MCF 10A (cell line): ENCODE results near the gene DUOXA1. TPM values are rescaled to one million over a fixed set of nuclear protein-coding genes. Genes with fewer than 3 reads are reported as not detected.

ENCODE experiments used
- BruUV-seq: library from RNA; stranded (reverse); fragments of 400-500 nt; replicated peaks from 2 replicates; lab custom pipeline; 2021; lab: Mats Ljungman, UMichigan
- CTCF ChIA-PET: fragments of 300-600 bp; sonication (Branson Sonifier 250); formaldehyde crosslinking; extraction: SDS; loops from one replicate; lab custom pipeline; 2021; ENCODE audit warnings: antibody characterized with exemption, inconsistent platforms; lab: Yijun Ruan, JAX
- POLR2A ChIA-PET: fragments of 300-600, 350-650 bp; sonication (Branson Sonifier 250); formaldehyde crosslinking; extraction: SDS; loops from one replicate; lab custom pipeline; 2020; ENCODE audit warnings: antibody characterized with exemption, inconsistent platforms; lab: Yijun Ruan, JAX
- DNase-seq: peaks from one replicate; pipeline ENCODE4 v3.0.0-alpha.2; 2018; ENCODE audit not compliant: unreplicated experiment
- H3K27ac Mint-ChIP-seq: one replicate; pipeline ENCODE4 v1.8.0; 2022; ENCODE audit warnings: mild to moderate bottlenecking, low read depth, mixed read lengths; ENCODE audit not compliant: unreplicated experiment
- H3K27me3 Mint-ChIP-seq: one replicate; pipeline ENCODE4 v1.8.0; 2022; ENCODE audit warnings: mixed read lengths; ENCODE audit not compliant: insufficient read depth, unreplicated experiment
- H3K36me3 Mint-ChIP-seq: one replicate; pipeline ENCODE4 v1.8.0; 2022; ENCODE audit warnings: mild to moderate bottlenecking, moderate library complexity, mixed read lengths; ENCODE audit not compliant: insufficient read depth, unreplicated experiment
- H3K4me1 Mint-ChIP-seq: one replicate; pipeline ENCODE4 v1.8.0; 2022; ENCODE audit warnings: mixed read lengths; ENCODE audit not compliant: insufficient read depth, unreplicated experiment
- H3K4me3 Mint-ChIP-seq: one replicate; pipeline ENCODE4 v1.8.0; 2022; ENCODE audit warnings: mild to moderate bottlenecking, moderate library complexity, mixed read lengths; ENCODE audit not compliant: unreplicated experiment
- H3K9me3 Mint-ChIP-seq: one replicate; pipeline ENCODE4 v1.8.0; 2022; ENCODE audit warnings: mixed read lengths; ENCODE audit not compliant: unreplicated experiment
- CTCF ChIP-seq: fragments of 200-600 bp; IDR thresholded peaks from one replicate; pipeline ENCODE4 v1.8.0; 2022; ENCODE audit warnings: antibody characterized with exemption, mild to moderate bottlenecking; ENCODE audit not compliant: unreplicated experiment
- intact Hi-C: fragments of 100-400 bp; cut with micrococcal nuclease; formaldehyde crosslinking; loops from 2 replicates; pipeline ENCODE4 v1.14.1; 2022
- total RNA-seq: library from RNA; stranded (reverse); gene quantifications from 2 replicates; pipeline ENCODE4 v1.2.3, GENCODE V29; 2022

The DUOXA1 gene
- total RNA-seq, 1 experiment from 2014 or later, result 1.3 TPM

- intact Hi-C loops, result no loop called here
- TF ChIP-seq CTCF, result no peak
- H3K4me3 Mint-ChIP-seq, result no peak overlapping the region
- H3K27ac Mint-ChIP-seq, result no peak overlapping the region
- no peak for DNase-seq
- ChIA-PET POLR2A (no interaction called here), CTCF (interaction anchor here (0.6 to 1.6 kb wide), 2 partner anchors 25 to 170 kb away, joined by 5 to 6 read pairs; no protein-coding TSS in a partner anchor)
- peaks cover 8% of the 10 kb centered on the region for H3K4me1 Mint-ChIP-seq
- H3K9me3 Mint-ChIP-seq, result no peaks in the 10 kb centered on the region
- peaks cover 35% of the 10 kb centered on the region for H3K27me3 Mint-ChIP-seq
- BruUV-seq, result no TSS peak
- no peaks in the 10 kb centered on the region for H3K36me3 Mint-ChIP-seq
These were observed 36.7 kb downstream of the DUOXA1 start for GRCh38 chr15:45093013-45093412.

GRCh38 chr15:45091576-45091975, 38.1 kb downstream of the DUOXA1 start:
- no peak for DNase-seq
- H3K4me3 Mint-ChIP-seq, result no peak overlapping the region
- H3K4me1 Mint-ChIP-seq, result peaks cover 8% of the 10 kb centered on the region
- intact Hi-C loops, result no loop called here
- H3K27ac Mint-ChIP-seq, result no peak overlapping the region
- ChIA-PET CTCF (interaction anchor here (0.6 kb wide), 1 partner anchor 305 kb away, joined by 4 read pairs; no protein-coding TSS in a partner anchor), POLR2A (no interaction called here)
- H3K36me3 Mint-ChIP-seq, result no peaks in the 10 kb centered on the region
- no peaks in the 10 kb centered on the region for H3K9me3 Mint-ChIP-seq
- no peak for TF ChIP-seq CTCF
- peaks cover 35% of the 10 kb centered on the region for H3K27me3 Mint-ChIP-seq
- no TSS peak for BruUV-seq

GRCh38 chr15:45091161-45091560, 38.5 kb downstream of the DUOXA1 start:
- no peaks in the 10 kb centered on the region for H3K36me3 Mint-ChIP-seq
- no peak overlapping the region for H3K4me3 Mint-ChIP-seq
- intact Hi-C loops, result no loop called here
- ChIA-PET POLR2A (no interaction called here), CTCF (interaction anchor here (0.6 kb wide), 1 partner anchor 306 kb away, joined by 4 read pairs; no protein-coding TSS in a partner anchor)
- H3K27ac Mint-ChIP-seq, result no peak overlapping the region
- peaks cover 8% of the 10 kb centered on the region for H3K4me1 Mint-ChIP-seq
- no peaks in the 10 kb centered on the region for H3K9me3 Mint-ChIP-seq
- TF ChIP-seq CTCF, result no peak
- no TSS peak for BruUV-seq
- DNase-seq, result peak; percentile 39
- peaks cover 35% of the 10 kb centered on the region for H3K27me3 Mint-ChIP-seq

- DNase-seq, result no peak
- POLR2A ChIA-PET, result no interaction called here
- Mint-ChIP-seq H3K9me3 (no peaks in the 10 kb centered on the region), H3K4me3 (no peak overlapping the region), H3K4me1 (peaks cover 8% of the 10 kb centered on the region), H3K36me3 (no peaks in the 10 kb centered on the region), H3K27ac (no peak overlapping the region), H3K27me3 (peaks cover 35% of the 10 kb centered on the region)
- no peak for TF ChIP-seq CTCF
- intact Hi-C loops, result no loop called here
- no TSS peak for BruUV-seq
- CTCF ChIA-PET, result interaction anchor here (1.9 kb wide), 1 partner anchor 28 kb away, joined by 9 read pairs; no protein-coding TSS in a partner anchor
These were observed 39.8 kb downstream of the DUOXA1 start for GRCh38 chr15:45089712-45090373.
